GM12875 (cell line): ENCODE results near the gene GALNT12.

Experiments used
- H3K4me3 ChIP-seq: one replicate; pipeline ENCODE4 v1.5.1; 2011; ENCODE audit warnings: low read depth, low read length, control low read depth
- CTCF ChIP-seq: IDR thresholded peaks from 2 replicates; pipeline ENCODE4 v1.5.1; 2011; ENCODE audit warnings: low read depth, mild to moderate bottlenecking, control low read depth, inconsistent platforms, low read length, moderate library complexity, borderline replicate concordance; ENCODE audit not compliant: insufficient read depth

The GALNT12 gene

GRCh38 chr9:98825414-98825813 is 17.9 kb downstream of the GALNT12 start:
- TF ChIP-seq CTCF = no peak
- H3K4me3 ChIP-seq = no peak overlapping the region

GRCh38 chr9:98826716-98827115 is 19.2 kb downstream of the GALNT12 start:
- no peak overlapping the region for H3K4me3 ChIP-seq
- no peak for TF ChIP-seq CTCF

- TF ChIP-seq CTCF = no peak
- no peak overlapping the region for H3K4me3 ChIP-seq
Measured at GRCh38 chr9:98829766-98830165, 22.3 kb downstream of the GALNT12 start.

- no peak overlapping the region for H3K4me3 ChIP-seq
- no peak for TF ChIP-seq CTCF
Measured at GRCh38 chr9:98830554-98830953, 23.1 kb downstream of the GALNT12 start.

- no peak for TF ChIP-seq CTCF
- H3K4me3 ChIP-seq = no peak overlapping the region
Measured at GRCh38 chr9:98831696-98832095, 24.2 kb downstream of the GALNT12 start.

GRCh38 chr9:98832768-98833089 is 25.3 kb downstream of the GALNT12 start:
- no peak for TF ChIP-seq CTCF
- H3K4me3 ChIP-seq = no peak overlapping the region

- no peak for TF ChIP-seq CTCF
- no peak overlapping the region for H3K4me3 ChIP-seq
Measured at GRCh38 chr9:98833090-98833956, 25.9 kb downstream of the GALNT12 start.
